ENCODE results near the gene PRPF40A. TPM values are rescaled to one million over a fixed set of nuclear protein-coding genes. Genes with fewer than 3 reads are reported as not detected.

Gene PRPF40A
- total and polyA plus RNA-seq, 2 experiments from 2014 or later = 86.1 to 112 TPM

DNA sequence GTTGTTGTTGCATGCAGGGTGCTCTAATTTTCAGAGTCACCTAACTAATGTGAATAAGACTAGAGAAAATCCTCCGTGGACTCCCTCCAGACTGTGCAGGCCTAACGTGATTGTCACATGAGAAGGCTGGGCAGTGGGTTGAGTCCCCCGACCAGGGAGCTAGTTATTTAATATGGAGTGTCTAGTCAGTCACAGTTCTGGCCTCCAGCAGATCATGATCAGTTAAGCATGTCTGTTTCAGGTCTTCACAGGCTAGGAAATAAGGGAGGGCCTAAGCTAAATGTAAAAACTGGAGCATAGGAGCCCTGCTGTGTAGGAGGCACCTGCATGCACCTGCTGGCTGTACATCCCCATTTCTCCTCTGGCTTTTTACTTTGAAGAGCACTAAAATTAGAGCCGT lies 86.8 kb downstream of the PRPF40A start:
- Histone ChIP-seq H3K36me3 (ENCODE audit: low read depth) (peaks cover 10% of the 10 kb centered on the region), H4K20me1 (ENCODE audit: insufficient read depth) (no peaks in the 10 kb centered on the region), H3K79me2 (ENCODE audit: insufficient read depth) (no peaks in the 10 kb centered on the region), H3K9ac (no peak overlapping the region), H3K4me3 (no peak overlapping the region), H3K9me2 (ENCODE audit: insufficient read depth) (no peaks in the 10 kb centered on the region), H2AFZ (no peak overlapping the region), H3F3A (ENCODE audit: insufficient read depth) (peaks cover 10% of the 10 kb centered on the region; the same call in 1 of the 2 replicates), H3K27me3 (replicated peaks; ENCODE audit: insufficient read depth) (no peaks in the 10 kb centered on the region), H3K9me3 (ENCODE audit: low read depth) (no peaks in the 10 kb centered on the region), H3K4me2 (ENCODE audit: unreplicated experiment) (no peak overlapping the region), H3K4me1 (ENCODE audit: insufficient read depth) (peaks cover 6% of the 10 kb centered on the region), H3K27ac (no peak overlapping the region)
- in situ Hi-C loops (cut with MboI) = loop anchor here (25.0 kb wide), 1 partner anchor 593 kb away; no protein-coding TSS in a partner anchor
- DNase-seq = no peak
- 83 to 90% methylated on average over 4 of the region's 4 CpGs for WGBS, 2 experiments (ENCODE audit: low coverage in 1 of 2, low lambda C conversion rate in 2 of 2, missing lambda C conversion rate in 2 of 2)
- TF ChIP-seq EZH2phosphoT487 (IDR thresholded peaks at IDR 0.05; ENCODE audit: insufficient read depth, low read depth) = no peak
- TF ChIP-seq EZH2 (IDR thresholded peaks at IDR 0.05; ENCODE audit: insufficient read depth, poor library complexity, severe bottlenecking) = no peak

DNA sequence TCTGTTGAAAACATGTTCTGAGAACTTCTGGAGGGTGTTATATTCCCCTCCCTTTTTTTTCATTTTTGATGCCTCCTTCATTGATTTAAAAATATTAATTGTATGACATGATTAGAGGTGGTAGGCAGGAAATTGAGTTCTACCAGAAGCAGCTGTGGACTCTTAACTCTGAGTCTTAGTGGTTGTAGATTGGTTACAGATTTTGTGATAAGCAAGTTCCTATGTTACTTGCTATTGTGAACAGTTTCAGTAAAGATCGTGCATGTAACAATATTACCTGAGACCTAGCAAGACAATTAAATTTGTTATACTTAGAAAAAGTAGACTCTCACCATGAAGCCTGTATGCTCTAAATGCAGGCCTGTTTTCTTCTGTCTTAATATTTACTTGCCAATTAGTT lies 88.1 kb downstream of the PRPF40A start:
- no peaks in the 10 kb centered on the region for H3K27me3 ChIP-seq (replicated peaks; ENCODE audit: insufficient read depth)
- no peak for DNase-seq
- 56 to 62% methylated on average over 1 of the region's 1 CpG for WGBS, 2 experiments (ENCODE audit: low coverage in 1 of 2, low lambda C conversion rate in 2 of 2, missing lambda C conversion rate in 2 of 2)
- in situ Hi-C loops (cut with MboI) = loop anchor here (25.0 kb wide), 1 partner anchor 592 kb away; no protein-coding TSS in a partner anchor
- H3K4me3 ChIP-seq = no peak overlapping the region
- peaks cover 6% of the 10 kb centered on the region for H3K4me1 ChIP-seq (ENCODE audit: insufficient read depth)
- no peak overlapping the region for H3K27ac ChIP-seq
- no peaks in the 10 kb centered on the region for H3K79me2 ChIP-seq (ENCODE audit: insufficient read depth)
- peaks cover 12% of the 10 kb centered on the region for H3K36me3 ChIP-seq (ENCODE audit: low read depth)
- no peak for TF ChIP-seq EZH2 (IDR thresholded peaks at IDR 0.05; ENCODE audit: insufficient read depth, poor library complexity, severe bottlenecking)
- no peak for TF ChIP-seq EZH2phosphoT487 (IDR thresholded peaks at IDR 0.05; ENCODE audit: insufficient read depth, low read depth)
- no peaks in the 10 kb centered on the region for H3K9me3 ChIP-seq (ENCODE audit: low read depth)
- H3K4me2 ChIP-seq (ENCODE audit: unreplicated experiment) = no peak overlapping the region
- no peaks in the 10 kb centered on the region for H4K20me1 ChIP-seq (ENCODE audit: insufficient read depth)
- no peaks in the 10 kb centered on the region for H3K9me2 ChIP-seq (ENCODE audit: insufficient read depth)
- peaks cover 10% of the 10 kb centered on the region; the same call in 1 of the 2 replicates for H3F3A ChIP-seq (ENCODE audit: insufficient read depth)
- H3K9ac ChIP-seq = no peak overlapping the region
- no peak overlapping the region for H2AFZ ChIP-seq

DNA sequence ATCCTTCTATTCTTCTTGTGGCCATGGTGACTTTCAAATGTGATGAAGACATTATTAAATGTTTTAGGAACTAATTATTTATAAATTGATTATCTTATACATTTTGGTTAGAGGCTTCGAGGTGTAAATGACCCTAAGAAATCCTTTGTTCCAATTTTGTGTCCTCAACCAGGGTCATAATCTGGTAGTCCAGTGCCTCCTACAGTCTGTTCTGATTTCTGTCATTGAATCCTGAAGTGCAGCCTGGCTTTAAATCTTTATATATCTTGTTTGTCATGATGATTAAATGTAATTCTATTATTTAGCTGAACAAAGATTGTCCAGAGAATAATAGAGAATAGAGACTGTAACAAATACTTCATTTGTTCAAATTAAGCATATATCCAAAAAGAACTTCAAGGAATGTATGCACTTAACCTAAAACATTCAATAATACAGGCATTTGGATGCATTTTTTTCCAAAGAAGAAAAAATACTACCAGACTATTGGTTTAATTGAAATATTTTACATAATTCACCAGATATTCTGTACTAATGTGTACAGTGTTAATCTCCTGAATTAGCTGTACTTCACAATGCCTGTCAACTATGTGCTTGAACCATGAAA lies 89.8 kb downstream of the PRPF40A start:
- H3K36me3 ChIP-seq (ENCODE audit: low read depth) = peaks cover 7% of the 10 kb centered on the region
- H4K20me1 ChIP-seq (ENCODE audit: insufficient read depth) = no peaks in the 10 kb centered on the region
- peaks cover 6% of the 10 kb centered on the region for H3K4me1 ChIP-seq (ENCODE audit: insufficient read depth)
- DNase-seq = peak; percentile 67
- H3K79me2 ChIP-seq (ENCODE audit: insufficient read depth) = no peaks in the 10 kb centered on the region
- in situ Hi-C loops (cut with MboI) = loop anchor here (25.0 kb wide), 1 partner anchor 590 kb away; no protein-coding TSS in a partner anchor
- H3K27ac ChIP-seq = no peak overlapping the region
- H3K27me3 ChIP-seq (replicated peaks; ENCODE audit: insufficient read depth) = no peaks in the 10 kb centered on the region
- no peak for TF ChIP-seq EZH2phosphoT487 (IDR thresholded peaks at IDR 0.05; ENCODE audit: insufficient read depth, low read depth)
- TF ChIP-seq EZH2 (IDR thresholded peaks at IDR 0.05; ENCODE audit: insufficient read depth, poor library complexity, severe bottlenecking) = no peak
- H2AFZ ChIP-seq = no peak overlapping the region
- H3K9ac ChIP-seq = no peak overlapping the region
- no peak overlapping the region for H3K4me2 ChIP-seq (ENCODE audit: unreplicated experiment)
- H3K9me3 ChIP-seq (ENCODE audit: low read depth) = no peaks in the 10 kb centered on the region
- no peak overlapping the region for H3K4me3 ChIP-seq
- peaks cover 10% of the 10 kb centered on the region; the same call in 1 of the 2 replicates for H3F3A ChIP-seq (ENCODE audit: insufficient read depth)
- WGBS, 2 experiments (ENCODE audit: low coverage in 1 of 2, low lambda C conversion rate in 2 of 2, missing lambda C conversion rate in 2 of 2) = 61 to 75% methylated on average over 1 of the region's 1 CpG
- H3K9me2 ChIP-seq (ENCODE audit: insufficient read depth) = no peaks in the 10 kb centered on the region

DNA sequence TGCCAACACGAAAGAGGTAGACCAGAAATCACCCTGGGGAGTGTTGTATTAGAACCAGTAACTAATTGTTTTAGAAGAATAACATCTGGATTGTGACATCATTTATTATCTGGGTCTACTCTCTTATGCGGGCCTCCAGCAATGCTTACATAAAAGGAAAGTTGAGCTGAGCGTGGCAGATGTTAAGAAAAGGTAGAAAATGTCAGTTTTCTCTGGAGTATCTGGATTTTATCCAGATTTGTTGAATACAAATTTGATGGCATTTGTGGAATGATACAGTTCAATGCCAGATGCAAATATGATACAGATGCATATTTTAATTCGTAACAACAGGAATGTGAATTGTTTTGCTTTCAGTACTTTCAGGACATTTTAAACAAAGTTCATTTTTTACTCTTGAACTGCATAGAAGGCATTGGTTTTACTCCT lies 90.3 kb downstream of the PRPF40A start:
- Histone ChIP-seq H3K9me3 (ENCODE audit: low read depth) (no peaks in the 10 kb centered on the region), H3F3A (ENCODE audit: insufficient read depth) (peaks cover 10% of the 10 kb centered on the region; the same call in 1 of the 2 replicates), H3K27me3 (replicated peaks; ENCODE audit: insufficient read depth) (no peaks in the 10 kb centered on the region), H3K4me2 (ENCODE audit: unreplicated experiment) (no peak overlapping the region), H3K9me2 (ENCODE audit: insufficient read depth) (no peaks in the 10 kb centered on the region), H3K4me3 (no peak overlapping the region), H3K4me1 (ENCODE audit: insufficient read depth) (peaks cover 6% of the 10 kb centered on the region), H3K36me3 (ENCODE audit: low read depth) (peaks cover 3% of the 10 kb centered on the region; the same call in 1 of the 2 replicates), H4K20me1 (ENCODE audit: insufficient read depth) (no peaks in the 10 kb centered on the region), H3K27ac (no peak overlapping the region), H3K9ac (no peak overlapping the region), H3K79me2 (ENCODE audit: insufficient read depth) (no peaks in the 10 kb centered on the region), H2AFZ (no peak overlapping the region)
- DNase-seq = peak; percentile 16
- TF ChIP-seq EZH2phosphoT487 (IDR thresholded peaks at IDR 0.05; ENCODE audit: insufficient read depth, low read depth) = no peak
- no peak for TF ChIP-seq EZH2 (IDR thresholded peaks at IDR 0.05; ENCODE audit: insufficient read depth, poor library complexity, severe bottlenecking)
- WGBS, 2 experiments (ENCODE audit: low coverage in 1 of 2, low lambda C conversion rate in 2 of 2, missing lambda C conversion rate in 2 of 2) = 46 to 52% methylated on average over 4 of the region's 4 CpGs
- in situ Hi-C loops (cut with MboI) = loop anchor here (25.0 kb wide), 1 partner anchor 590 kb away; no protein-coding TSS in a partner anchor
